Activated CD8-positive, alpha-beta memory T cell treated with anti-CD3 and anti-CD28 coated beads for 48 hours (primary cell): ENCODE data around the gene NOTCH3.

Source experiments
- DNase-seq, 3 experiments: peaks; one replicate each; pipeline ENCODE4 v3.0.0-alpha.2; 2020; ENCODE audit warnings: low read depth in 2 of 3, low spot score in 2 of 3

NOTCH3 gene

DNA sequence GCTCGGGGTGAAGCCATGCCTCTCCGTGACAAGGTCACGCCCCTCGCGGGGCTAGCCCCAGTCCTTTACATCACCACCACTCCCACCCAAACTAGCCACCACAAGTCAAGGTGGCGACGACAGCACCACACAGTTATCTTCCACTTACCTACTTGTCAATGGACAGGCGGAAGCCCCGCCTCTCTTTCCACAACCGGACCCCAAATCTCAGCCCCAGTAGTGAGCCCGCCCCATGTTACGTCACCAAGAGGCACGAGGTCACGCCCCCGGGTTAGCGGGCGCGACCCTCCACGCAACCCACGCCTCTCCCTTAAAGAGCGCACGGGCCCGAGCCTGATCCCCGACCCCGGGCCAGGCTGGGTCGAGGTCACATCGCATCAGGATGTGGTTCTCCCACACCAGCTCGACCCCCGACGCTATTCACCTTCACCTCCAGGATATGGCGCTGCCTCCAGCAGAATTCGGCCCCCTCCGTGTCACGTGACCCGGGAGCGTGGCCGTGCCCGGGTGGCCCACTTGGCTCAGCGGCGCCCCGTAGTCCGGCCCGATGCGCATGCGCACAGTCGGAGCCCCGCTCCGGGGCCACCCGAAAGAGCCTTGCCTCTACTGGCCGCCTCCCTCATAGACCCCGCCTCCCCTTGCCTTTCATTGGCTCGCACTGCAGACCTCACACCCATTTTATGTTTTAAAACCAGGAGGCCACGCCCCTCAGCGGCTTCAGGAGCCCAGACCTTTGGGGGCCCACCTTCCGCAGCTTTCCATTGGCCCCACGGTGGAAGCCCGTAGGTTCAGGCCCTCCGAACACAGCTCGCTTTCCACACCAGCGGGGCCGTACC lies 75.3 kb downstream of the NOTCH3 start:
- peak; percentile 95 to 98 (median 97) for DNase-seq

DNA sequence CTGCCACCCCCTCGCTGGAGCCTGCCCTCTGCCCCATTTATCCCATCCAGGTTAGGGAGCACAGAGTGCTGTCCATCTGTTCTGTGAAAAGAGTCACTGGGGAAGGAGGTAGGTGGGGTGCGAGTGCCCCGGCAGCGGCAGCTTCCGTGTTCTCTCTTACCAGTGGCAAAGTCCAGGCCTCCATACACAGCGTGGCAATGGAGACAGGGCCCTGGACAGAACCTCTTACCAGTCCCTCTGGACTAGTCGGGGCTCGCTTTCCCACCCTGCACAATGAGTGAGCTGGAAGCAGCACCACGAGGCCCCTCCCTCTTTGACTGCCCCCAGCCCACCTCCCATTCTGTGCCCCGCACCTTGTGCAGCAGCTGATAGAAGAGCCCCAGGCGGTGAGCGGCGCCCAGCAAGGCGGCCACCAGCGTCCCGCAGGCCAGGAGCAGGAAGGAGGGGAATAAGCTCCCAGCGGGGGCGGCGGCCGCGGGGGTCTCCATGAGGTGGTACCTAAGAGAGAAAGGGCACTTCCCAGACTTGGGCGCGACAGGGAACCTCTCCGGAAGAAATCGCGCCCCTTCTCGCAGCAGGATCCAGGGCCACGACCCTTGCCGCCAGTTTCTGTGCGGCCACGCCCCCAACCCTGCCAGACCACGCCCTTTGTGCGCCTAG lies 76.1 kb downstream of the NOTCH3 start:
- DNase-seq = no peak

DNA sequence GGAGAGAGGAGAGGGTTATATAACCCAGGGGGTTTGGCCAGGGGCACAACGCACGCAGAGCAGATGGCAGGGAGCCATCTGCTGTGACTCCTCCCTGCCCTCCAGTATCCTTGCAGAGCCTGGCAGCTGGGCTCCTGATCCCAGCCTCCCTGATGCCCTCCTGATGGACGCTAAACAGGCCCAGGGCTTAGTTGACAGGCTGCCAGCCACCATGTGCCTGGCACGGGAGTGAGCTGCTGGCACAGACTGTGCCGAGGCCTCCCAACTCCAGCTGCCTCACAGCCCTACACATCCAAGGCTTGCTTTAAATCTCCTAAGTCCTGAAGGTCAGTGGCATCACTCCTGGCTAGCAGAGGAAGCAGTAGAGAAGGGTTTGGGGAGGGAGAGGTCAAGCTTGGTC lies 76.9 kb downstream of the NOTCH3 start:
- no peak for DNase-seq

DNA sequence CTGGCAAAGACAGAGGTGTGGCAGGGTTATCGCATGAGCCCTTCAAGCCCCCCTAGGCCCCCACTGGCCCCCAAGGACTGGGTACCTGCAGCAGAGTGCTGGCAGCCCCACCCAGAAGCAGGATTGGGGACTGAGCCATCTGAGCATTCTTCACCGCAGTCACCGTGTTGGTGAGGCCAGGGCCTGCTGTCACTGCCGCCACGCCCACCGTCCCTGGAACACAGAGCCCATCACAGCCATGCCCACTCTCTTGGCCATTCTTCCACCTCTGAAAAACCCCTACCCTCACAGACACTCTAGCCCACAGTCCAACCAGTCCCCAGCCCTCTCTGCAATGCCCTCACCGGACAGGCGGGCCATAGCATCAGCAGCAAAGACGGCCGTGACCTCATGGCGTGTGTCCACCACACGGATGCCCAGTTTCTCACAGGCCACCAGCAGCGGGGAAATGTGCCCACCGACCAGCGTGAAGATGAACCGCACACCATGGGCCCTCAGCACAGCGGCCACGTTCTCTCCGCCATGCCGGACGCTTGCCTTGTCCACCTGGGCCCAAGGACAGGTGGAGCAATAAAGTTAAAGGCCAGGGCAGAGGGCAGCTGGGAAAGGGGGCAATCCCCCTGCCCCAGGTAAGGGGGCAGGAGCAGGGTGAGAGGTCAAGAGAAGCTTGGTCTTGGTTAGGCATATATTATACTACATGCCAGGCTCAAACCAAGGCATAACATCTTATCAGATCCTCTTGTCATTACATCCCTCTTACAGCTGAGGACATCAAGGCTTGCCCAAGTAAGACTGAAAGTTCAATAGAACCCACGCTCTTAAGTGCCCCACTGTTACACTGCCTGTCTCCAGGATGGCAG lies 77.5 kb downstream of the NOTCH3 start:
- no peak for DNase-seq

DNA sequence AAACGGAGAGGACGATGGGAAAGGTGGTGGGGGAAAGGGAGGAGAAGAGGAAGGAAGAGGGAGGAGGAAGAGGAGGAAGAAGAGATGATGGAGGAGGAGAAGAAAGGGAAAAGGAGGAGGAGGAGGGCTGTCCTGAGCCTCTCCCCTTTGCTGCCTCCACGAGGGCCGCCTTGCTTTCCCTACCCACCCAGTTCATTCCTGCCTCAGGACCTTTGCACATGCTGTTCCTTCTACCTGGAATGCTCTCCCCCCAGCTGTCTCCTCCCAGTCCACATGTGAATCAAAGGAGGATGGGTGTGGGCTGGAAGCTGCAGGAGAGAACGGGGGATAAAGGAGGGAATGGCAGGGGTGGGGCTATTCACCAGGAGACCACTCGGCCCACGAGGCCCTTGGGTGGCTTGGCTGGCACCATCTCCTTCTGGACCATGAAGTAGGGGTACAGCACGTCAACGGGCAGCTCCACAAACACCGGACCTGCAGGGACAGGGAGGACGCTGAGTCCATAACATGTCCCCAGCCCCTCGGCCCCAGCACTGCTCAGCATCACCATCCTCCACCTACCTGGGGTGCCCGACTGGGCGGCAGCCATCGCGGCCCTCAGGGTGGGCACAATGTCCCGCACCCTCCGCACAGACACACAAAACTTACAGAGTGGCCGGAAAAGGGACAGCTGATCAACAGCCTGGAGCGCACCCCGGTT lies 78.3 kb downstream of the NOTCH3 start:
- no peak for DNase-seq

DNA sequence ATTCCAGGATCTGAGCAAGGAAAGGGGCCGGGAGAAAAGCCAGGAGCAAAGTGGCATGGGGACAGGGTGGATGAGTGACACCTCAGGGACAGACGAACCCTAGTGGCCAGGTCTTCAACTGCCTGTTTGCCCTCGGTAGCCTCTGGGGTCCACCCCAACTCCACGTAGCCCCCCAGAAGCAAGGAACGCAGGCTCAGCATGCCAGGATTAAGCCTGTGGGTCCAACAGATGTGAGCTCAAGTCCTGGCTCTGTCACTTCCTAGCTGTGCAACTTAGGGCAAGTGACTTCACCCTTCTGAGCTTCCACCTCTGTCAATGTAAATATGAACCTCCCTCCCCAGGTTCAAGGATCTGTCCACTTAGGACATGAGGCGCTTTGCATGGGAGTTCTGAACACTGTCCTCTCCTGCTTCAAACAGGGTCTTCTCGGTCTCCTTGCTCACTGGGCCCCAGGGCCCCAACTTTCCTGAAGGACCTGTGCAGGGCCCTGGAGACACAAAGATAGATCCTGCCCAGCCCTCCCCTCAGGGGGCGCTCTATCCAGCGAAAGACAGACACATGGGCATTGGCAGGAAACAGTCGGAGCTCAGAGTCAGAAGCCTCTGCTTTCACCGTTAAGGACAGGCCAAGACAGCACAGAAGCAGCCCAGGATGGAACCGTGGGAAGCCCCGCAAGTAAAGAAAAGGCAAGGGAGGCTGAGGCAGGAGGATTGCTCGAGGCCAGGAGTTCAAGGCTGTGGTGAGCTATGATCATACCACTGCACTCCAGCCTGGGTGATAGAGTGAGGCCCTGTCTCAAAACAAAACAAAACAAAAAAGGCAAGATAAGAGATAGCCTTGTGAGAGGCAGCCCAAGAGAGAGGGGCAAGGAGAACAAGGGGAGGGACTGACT lies 80.4 kb downstream of the NOTCH3 start:
- no peak for DNase-seq

DNA sequence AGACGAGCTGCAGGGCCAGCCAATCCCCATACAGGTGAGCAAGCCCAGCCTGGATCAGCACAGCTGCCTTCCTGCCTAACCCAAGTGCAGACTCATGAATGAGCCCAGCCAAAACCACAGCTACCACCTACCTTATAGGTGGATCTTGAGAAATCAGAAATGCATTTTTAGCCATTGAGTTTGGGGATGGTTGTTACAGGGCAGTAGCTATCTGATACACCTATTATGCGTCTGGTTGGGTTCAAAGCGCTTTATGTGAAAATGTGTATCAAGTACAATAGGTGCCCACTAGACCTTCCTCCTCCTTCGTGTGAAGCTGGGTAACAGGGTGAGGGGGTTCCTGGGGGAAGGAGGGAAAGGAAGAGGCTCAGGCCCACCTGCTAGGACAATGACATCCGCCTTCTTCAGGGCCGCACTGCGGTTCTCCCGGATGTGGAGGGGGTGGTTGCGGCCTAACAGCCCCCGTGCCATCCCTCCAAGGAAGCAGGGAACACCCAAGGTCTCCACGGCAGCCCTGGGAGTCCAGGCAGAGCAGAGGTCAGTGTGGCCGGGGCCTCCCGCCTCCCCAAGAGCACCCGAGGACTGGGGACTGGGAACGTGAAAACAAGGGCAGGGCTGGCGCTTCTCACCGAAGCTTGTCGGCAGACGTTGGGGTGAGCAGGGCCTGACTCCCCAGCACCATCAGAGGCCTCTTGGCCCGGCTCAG lies 81.9 kb downstream of the NOTCH3 start:
- DNase-seq = no peak

DNA sequence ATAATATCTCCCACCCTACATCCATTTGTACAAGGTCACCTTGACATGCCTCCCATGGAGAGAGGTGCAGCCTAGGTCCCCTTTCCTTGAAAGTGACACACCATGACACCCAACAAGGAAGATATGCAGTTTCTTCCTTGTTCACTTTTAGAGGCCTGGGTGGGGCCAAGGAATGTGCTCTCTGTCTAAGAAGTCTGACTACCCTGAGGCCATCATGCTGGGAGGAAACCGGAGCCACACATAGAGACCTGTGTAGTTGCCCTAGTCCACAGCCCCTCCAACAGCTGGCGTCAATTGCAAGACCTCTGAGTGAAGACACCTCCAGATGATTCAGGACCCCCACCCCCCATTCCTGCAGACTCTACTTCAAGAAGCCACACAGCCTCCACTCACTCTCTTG lies 82.5 kb downstream of the NOTCH3 start:
- no peak for DNase-seq

DNA sequence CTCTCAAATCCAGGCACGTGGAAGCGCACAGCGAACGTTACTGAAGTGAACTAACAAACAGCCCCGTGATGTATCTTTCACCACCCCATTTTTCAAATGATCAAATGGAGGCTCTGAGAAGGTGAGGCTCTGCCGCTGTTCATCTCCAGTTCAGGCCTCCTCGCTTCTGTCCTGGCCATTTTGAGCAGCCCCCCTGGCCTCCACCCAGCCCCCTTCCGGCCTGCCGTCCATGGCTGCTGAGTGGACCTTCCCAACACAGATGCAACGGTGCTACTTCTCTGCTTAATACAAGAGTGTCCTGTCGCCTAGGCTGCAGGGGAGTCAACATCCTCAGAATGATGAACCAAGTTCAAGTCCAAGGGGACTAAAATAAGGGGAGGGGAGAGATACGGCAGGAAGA lies 83.9 kb downstream of the NOTCH3 start:
- no peak for DNase-seq

DNA sequence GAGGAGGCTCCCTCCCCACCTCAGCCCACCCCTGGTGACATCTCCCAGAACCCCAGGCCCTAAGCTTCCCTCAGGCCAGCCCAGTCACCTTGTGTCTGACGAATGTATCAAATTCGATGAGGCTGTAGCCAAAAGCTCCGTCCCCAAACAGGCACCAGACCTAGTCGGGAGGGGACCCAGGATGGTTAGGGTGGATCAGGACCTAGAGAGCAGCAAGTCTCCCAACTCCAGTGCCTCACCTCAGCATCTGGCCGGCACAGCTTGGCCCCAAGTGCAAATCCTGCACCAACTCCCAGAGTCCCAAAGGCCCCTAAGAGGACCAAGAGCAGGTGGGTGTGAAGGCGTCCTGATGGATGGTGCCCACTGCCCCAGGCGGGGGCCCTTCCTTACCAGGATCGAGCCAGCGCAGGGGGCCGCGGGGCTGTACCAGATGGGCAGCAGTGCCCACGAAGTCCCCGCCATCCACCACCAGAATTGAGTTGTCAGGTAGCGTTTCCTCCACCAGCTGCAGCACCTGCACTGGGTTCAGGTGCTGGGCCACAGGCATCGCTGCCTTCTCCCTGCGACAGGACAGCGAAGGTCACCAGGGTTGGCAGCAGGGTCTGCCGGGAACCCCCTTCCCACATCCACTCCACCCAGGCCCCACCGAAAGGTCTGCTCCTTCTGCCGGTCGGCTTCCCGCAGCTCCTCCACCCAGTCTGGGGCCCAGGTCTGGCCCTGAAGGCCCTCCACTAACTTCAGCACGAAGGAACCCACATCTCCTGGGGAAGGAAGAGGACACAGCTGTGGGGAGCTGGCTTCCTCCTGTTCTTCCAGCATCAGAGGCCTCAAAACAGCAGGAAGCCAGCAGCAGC lies 84.8 kb downstream of the NOTCH3 start:
- no peak for DNase-seq

DNA sequence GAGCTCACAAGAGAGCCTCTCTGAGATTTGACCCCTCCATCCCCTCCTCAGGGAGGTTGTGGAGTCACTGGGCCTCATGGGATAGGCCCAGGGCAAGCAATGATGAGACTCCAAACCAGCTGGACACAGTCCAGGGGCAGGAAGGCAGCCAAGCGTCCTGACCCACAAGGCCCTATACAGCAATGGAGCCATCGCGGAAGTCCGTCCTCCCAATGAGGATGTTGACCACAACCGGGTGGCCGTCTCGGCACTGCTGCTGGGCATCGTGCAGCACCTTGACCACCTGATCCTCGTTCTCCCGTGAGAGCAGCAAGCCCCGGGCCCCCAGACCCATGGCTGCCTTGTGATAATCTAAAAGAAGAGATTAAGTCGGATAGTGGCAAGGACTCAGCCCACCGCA lies 85.7 kb downstream of the NOTCH3 start:
- DNase-seq = no peak

DNA sequence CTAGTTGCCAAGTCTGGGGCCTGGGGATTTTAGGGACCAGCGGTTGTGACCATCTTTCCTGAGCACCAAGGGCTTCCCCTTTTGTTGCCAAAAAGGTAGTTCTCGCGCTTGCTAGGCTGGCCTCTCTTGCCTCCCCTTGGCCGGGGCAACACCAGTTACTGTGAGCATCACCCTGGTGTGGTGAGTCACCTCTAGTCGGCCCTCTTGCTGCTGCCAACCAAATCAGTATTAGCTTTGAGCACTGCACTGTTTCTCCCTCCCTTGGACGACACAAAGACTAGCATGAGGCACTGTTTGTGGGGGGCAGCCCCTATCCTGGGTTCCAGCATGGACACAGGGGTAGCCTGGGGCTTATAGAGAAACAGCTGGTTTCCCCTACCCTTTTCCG lies 86.6 kb downstream of the NOTCH3 start:
- no peak for DNase-seq

DNA sequence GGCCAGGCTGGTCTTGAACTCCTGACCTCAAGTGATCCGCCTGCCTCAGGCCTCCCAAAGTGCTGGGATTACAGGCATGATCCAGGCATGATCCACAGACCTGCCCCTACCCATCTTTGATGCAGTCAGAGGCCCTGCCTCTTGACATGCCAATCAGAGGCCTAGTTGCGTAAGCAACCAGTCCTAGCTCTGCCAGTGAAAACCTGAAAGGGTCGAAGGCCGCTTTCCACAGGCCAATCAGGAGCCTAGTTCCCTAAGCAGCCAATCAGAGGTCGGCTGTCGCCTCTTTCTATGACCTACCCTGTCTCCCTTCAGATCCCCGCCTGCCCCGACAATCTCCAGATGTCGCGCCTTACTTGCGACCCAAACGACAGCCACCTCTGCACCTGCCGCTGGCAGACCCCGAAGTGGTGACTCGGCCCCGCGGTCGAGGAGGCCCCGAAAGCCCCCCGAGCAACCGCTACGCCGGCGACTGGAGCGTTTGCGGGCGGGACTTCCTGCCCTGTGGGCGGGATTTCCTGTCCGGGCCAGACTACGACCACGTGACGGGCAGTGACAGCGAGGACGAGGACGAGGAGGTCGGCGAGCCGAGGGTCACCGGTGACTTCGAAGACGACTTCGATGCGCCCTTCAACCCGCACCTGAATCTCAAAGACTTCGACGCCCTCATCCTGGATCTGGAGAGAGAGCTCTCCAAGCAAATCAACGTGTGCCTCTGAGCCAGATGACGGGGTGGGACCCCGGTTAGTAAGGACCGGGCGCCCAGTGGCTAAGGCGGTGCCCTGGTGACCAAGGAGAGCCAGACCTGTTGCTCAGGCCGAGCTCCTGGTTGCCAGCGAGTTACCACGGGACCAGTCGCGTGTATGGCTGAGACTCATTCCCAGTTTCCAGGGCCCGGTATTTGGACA lies 87.3 kb downstream of the NOTCH3 start:
- DNase-seq = no peak

DNA sequence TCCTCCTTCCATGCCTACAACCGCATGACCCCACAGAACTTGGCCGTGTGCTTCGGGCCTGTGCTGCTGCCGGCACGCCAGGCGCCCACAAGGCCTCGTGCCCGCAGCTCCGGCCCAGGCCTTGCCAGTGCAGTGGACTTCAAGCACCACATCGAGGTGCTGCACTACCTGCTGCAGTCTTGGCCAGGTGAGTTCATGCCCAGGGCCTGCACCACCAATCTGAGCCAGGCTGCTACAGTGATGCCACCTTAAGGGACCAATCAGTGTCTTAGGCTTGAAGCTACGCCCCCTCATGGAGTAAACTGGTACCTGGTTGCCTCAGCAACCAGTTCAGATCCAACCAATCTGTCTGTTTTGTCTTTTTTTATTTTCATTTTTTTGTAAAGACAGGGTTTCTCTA lies 88.4 kb downstream of the NOTCH3 start:
- DNase-seq = no peak

DNA sequence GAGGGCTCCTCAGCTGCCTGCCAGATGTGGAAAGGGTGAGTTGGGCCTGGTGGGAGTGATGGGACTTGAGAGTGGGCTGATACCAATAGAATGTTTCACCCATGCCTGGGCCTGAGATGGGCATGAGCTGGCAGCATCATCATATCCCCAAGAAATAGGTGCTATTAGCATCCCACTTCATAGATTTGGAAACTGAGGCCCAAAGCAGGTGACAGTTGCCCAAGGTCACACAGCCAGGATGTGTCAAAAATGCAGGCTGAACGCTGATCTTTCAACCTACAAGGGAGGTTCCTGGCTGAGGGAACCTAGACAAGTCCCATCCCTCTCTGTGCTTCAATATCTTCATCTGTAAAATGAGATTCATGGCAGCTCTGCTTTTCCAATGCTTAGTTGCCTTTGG lies 89.0 kb downstream of the NOTCH3 start:
- DNase-seq = no peak

DNA sequence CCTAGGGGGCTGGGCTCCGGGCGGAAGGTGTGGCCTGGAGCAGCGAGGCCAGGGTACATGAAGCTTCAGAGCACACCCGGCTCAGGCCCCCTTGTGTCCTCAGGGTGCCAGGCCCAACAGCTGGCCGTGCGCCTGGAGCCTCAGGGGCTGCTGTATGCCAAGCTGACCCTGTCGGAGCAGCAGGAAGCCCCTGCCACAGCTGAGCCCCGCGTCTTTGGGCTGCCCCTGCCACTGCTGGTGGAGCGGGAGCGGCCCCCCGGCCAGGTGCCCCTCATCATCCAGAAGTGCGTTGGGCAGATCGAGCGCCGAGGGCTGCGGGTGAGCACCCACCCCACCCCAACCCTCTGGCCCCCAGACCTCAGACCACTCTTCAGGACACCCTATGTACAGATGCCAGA lies 90.4 kb downstream of the NOTCH3 start:
- DNase-seq = no peak

DNA sequence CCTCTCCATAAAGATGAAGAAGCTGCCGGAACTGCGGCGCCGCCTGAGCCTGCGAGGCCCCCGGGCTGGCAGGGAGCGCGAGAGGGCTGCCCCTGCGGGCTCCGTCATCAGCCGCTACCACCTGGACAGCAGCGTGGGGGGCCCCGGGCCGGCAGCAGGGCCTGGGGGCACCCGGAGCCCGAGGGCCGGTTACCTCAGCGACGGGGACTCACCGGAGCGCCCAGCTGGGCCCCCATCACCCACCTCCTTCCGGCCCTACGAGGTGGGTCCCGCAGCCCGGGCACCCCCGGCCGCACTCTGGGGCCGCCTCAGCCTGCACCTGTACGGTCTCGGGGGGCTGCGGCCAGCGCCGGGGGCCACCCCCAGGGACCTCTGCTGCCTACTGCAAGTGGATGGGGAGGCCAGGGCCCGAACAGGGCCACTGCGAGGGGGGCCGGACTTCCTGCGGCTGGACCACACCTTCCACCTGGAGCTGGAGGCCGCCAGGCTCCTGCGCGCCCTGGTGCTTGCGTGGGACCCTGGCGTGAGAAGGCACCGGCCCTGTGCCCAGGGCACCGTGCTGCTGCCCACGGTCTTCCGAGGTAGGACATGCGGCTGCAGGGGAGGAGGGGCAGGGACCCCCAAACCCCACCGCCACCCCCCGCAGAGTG lies 90.9 kb downstream of the NOTCH3 start:
- DNase-seq = no peak
